GM10266 (cell line): ENCODE data around the gene TRIO.

Experiments
- DNase-seq: peaks from one replicate; pipeline ENCODE4 v3.0.0; 2012; ENCODE audit errors: extremely low spot score
- TF ChIP-seq, protein P1 (sequence below): IDR thresholded peaks from 2 replicates; pipeline ENCODE4 v1.5.1; 2012; ENCODE audit warnings: mild to moderate bottlenecking, low read depth; ENCODE audit not compliant: control insufficient read depth, insufficient read depth; ENCODE audit errors: missing control alignments

The TRIO gene

DNA sequence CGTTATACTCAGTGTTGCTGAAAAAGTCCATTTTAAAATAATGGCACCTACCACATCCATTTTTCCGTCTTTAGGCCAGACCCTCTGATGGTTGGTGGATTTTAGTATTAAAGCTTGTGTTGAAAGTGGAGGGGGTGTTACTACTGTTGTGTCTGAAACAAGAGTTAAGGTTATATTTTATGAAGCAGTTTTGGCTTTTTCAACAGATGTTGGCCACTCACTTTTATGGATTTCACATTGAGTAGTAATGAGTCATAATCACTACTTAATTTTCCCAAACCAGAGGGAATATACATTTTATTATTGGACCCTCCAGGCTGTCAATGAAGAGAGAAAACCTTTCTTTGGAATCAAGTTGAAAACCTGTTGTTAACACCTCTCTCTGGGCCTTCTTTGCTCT is 88.0 kb downstream of the TRIO start:
- TF ChIP-seq, protein P1, sequence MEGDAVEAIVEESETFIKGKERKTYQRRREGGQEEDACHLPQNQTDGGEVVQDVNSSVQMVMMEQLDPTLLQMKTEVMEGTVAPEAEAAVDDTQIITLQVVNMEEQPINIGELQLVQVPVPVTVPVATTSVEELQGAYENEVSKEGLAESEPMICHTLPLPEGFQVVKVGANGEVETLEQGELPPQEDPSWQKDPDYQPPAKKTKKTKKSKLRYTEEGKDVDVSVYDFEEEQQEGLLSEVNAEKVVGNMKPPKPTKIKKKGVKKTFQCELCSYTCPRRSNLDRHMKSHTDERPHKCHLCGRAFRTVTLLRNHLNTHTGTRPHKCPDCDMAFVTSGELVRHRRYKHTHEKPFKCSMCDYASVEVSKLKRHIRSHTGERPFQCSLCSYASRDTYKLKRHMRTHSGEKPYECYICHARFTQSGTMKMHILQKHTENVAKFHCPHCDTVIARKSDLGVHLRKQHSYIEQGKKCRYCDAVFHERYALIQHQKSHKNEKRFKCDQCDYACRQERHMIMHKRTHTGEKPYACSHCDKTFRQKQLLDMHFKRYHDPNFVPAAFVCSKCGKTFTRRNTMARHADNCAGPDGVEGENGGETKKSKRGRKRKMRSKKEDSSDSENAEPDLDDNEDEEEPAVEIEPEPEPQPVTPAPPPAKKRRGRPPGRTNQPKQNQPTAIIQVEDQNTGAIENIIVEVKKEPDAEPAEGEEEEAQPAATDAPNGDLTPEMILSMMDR: no peak
- no peak for DNase-seq

DNA sequence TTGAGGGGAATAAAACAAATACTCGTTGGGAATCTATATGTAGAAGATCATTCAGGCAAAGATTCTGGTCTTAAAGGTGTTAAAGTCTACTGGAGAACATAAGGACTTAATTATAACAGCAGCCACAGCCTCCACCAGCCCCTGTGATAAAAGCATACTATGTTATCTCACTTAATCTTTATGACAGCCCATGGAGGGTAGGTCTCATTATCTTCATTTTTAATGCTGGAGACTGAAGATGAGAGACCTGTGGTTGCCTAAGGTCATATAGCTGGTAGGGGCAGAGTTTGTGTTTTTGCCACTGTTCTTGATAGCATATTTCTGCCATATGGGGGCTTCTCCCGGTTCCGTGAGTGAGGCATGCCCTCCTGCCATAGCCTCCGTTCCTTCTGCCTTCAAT is 88.7 kb downstream of the TRIO start:
- DNase-seq: no peak

DNA sequence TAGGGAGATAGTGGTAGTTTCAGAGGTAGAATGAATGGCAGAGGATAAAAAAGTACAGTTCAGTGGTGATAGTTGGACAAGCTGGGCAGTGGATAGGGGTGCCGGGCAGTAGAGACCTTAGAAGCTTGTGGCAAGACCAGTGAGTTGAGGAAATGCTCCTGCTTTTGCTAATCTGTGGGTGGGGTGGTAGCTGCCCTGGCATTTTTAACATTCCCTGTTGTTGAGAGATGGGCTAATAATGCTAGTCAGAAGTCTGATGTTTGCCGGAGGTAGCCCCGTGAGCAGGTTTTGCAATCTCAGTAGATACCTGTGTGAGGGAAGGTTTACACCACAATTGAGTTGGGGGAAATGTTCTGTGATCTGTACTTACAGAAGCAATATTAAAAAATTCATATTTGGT is 91.1 kb downstream of the TRIO start:
- TF ChIP-seq, protein P1: no peak
- DNase-seq: no peak

More for the DNA sequence above, 88.7 kb downstream of the TRIO start:
- TF ChIP-seq, protein P1: no peak

DNA sequence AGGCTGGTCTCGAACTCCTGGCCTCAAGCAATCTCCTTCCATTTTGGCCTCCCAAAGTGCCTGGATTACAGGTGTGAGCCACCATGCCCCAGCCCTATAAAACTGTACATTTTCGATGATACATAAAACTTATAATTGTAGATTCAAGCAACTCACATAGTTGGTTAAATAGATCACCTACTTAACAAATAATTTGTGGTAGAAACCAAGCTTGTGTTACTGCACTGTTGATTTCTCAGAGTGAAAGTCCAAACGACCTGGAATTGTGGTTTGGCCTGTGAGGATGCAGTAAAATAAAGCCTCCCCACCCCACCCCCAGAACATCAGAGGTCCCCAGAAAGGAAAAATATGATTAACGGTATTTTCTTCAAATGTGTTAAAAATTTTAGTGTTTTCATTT is 92.7 kb downstream of the TRIO start:
- DNase-seq: no peak
- TF ChIP-seq, protein P1: no peak

DNA sequence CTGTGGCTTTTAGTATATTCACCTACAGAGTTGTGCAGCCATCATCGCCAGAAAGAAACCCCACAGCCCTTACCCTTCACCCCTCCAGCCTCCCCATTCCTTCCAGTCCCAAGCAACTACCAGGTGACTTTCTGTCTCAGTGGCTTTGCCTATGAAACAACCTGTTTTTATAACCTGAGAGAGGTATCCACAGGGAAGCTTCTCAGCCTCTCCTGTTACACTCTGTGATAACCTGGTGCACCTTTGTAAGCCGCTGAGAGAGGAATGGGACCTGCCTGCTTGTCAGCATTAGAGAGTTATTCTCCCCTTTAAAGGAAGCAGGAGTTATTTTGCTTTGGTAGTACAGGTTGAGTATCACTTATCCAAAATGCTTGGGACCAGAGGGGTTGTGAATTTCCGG is 93.6 kb downstream of the TRIO start:
- DNase-seq: no peak
- TF ChIP-seq, protein P1: no peak

DNA sequence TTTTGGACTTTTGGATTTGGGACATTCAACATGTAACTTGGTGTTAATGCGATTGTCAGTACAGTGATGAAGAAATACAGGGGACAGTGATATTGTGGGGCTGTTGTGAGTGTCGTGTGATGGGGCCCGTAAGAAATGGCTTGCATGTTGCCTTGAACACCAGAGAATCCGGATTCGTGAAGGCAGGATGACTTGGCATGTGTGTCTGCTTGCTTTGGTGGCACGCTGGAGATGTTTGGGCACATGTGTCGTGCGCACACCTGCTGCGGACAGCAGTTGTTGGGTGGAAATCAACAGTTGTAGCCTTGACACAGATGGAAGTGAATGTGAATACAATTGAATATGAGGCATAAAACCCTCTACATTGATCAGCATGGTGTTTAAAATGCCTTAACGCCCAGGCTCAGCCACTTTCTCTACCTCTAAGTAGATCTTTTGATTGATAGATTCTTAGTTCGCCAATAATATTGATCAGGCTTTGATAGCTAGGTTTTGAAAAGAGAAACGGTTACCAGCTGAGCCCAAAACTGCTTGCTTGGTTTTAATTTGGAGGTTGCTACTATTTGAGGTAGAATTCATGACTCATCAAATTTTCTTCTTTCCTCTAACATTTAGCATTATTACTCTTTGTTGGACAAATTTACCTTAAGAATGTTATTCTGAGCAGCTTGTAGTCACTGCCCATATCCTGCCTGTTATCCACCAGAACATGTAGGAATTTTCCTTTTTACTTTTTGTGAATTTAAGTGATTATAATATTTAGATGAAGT is 94.4 kb downstream of the TRIO start:
- TF ChIP-seq, protein P1: no peak
- no peak for DNase-seq

DNA sequence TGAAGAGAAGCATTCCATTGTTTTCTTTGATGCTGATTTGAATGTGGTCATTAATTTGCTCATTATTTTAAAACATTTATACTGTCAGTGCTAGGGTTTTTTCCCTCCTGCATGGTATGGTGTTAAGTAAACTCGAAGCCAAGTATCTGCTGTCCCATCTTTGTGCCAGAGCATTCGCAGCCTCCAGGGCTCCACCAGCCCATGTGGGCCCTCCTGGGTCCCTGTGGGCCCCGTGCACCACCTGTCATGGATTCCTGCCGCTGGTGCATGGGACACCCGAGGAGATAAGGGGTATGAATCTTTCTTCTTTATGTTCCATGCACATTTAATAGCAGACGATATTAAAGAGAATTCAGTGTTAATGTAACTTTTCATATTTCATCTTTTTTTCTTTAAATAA is 95.1 kb downstream of the TRIO start:
- TF ChIP-seq, protein P1: no peak
- DNase-seq: no peak
